Measurements from ENCODE around the gene KPNA2.
A peak's percentile ranks its signal among the peaks of the same experiment; 100 is the strongest.
"Not testable (repeated sequence)": the region's sequence is repeated elsewhere in the genome, so short reads cannot be mapped to it uniquely, and the experiment has no call there.

KPNA2 gene

DNA sequence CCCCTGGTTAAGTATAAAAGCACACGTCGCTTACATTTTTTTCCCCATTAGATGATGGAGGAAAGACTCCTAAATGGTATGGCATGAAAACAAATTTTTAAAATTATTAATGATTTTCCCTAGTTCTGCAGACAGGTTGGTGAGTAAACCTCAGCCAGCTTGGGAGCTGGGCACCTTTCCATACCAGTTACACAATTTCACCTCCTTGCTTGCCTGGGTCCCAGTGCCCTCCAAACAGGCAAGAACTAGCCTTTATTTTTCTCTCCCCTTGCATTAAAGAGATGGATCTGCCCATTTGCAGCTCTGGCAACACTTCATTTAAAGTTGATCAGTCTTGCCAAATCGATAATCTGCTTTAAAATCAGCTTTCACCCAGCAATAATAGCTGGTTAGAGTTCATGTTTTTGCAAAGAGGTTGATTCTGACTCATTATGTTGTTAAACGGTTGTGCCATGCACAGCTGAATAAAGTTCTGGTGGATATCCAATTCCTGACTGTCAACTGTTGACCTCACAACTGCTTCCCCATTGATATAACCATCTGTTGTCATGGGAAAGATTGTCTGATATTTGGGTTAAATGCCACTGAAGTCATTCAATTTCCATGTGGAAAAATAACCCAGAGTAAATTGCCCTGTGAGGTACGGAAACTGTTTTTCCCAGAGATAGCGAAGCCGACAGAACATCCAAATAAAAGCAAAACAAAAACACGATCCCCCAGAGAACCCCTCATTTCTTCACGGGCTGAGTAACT is 40.5 kb upstream of the KPNA2 start:
- peak overlapping the region; percentile 79 for H3K4me3 ChIP-seq (ENCODE audit: low read depth, low read length)
- TF ChIP-seq, protein P1, sequence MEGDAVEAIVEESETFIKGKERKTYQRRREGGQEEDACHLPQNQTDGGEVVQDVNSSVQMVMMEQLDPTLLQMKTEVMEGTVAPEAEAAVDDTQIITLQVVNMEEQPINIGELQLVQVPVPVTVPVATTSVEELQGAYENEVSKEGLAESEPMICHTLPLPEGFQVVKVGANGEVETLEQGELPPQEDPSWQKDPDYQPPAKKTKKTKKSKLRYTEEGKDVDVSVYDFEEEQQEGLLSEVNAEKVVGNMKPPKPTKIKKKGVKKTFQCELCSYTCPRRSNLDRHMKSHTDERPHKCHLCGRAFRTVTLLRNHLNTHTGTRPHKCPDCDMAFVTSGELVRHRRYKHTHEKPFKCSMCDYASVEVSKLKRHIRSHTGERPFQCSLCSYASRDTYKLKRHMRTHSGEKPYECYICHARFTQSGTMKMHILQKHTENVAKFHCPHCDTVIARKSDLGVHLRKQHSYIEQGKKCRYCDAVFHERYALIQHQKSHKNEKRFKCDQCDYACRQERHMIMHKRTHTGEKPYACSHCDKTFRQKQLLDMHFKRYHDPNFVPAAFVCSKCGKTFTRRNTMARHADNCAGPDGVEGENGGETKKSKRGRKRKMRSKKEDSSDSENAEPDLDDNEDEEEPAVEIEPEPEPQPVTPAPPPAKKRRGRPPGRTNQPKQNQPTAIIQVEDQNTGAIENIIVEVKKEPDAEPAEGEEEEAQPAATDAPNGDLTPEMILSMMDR (IDR thresholded peaks at IDR 0.05; ENCODE audit: low read depth, low read length): no peak
- H3K4me1 ChIP-seq: peaks cover 7% of the 10 kb centered on the region
- H3K36me3 ChIP-seq: no peaks in the 10 kb centered on the region
- H3K9me3 ChIP-seq: no peaks in the 10 kb centered on the region
- no peaks in the 10 kb centered on the region for H3K27me3 ChIP-seq
- no peak for DNase-seq

DNA sequence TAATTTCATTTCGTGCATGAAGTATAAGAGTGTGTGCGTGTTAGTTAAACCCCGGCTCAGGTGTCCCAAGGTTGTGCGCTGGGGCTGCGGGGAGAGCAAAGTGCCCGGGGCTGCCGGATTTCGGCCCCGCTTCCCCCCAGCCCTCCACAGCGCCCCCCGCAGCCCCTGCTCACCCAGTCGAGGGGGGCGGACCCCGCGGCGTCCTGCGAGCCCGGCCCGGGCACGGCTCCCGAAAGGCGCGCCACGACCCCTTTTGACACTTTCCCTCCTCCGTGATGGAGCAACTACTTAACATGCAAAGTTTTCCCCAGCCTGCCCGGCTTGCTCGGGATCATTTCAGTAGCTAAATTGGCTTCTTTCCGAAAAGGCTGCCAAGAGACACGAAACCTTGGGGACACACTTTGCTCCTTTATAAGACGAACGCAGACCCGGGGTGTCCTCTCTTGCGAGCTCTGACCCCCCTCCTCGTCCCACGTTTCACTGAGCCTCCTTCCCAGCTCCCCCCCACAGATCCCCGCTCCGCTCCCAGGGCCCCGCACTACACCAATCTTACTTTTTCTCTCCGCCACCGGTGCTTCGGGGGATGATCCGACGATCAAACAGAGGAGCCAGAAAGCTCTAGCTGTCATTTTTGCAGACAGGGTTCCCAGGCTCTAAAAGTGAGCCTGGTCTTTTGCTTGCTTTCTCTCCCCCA is 39.8 kb upstream of the KPNA2 start:
- H3K9me3 ChIP-seq: no peaks in the 10 kb centered on the region
- DNase-seq: peak; percentile 32
- no peaks in the 10 kb centered on the region for H3K36me3 ChIP-seq
- TF ChIP-seq, protein P1 (IDR thresholded peaks at IDR 0.05; ENCODE audit: low read depth, low read length): no peak
- no peaks in the 10 kb centered on the region for H3K27me3 ChIP-seq
- H3K4me3 ChIP-seq (ENCODE audit: low read depth, low read length): peak overlapping the region; percentile 79
- peaks cover 7% of the 10 kb centered on the region for H3K4me1 ChIP-seq

DNA sequence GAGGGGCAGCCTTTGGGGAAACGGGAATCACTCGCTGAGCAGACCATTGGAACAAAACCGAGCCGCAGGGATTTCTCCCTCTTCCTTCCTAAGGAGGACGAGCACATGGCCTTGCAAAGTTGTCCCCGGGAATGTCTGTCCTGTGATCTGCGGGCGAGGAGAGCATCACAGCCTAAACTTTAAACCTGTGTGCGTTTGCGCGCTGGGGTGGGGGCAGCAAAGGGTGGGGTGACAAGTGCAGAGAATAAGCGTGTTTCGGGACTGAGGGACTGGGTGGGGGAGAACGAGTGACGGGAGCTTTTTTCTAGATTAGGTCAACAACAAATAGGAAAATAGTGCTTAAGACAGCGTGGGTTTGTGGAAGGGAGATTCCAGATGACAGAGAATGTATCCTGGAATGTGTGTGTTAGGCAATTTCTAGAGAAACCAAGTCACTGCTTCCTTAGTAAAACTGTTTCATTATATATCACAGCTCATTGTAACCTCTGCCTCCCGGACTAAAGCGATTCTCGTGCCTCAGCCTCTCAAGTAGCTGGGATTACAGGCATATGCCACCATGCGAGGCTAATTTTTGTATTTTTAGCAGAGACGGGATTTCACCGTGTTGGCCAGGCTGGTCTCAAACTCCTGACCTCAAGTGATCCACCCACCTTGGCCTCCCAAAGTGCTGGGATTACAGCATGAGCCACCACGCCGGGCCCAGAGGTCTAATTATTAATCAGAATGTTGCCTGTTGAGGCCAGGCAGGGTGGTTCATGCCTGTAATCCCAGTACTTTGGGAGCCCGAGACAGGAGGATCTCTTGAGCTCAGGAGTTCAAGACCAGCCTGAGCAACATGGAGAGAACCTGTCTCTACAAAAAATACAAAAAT is 39.0 kb upstream of the KPNA2 start, which contains the start of gene C17orf58:
Gene C17orf58, minus strand, starts transcription at position 169 of the 871 bp plus-strand sequence. CDS start 271 bp downstream, outside the sequence.
- not testable (repeated sequence) for H3K9me3 ChIP-seq, H3K4me1 ChIP-seq, H3K36me3 ChIP-seq, H3K27me3 ChIP-seq, DNase-seq
- H3K4me3 ChIP-seq (ENCODE audit: low read depth, low read length): peak within 1 kb of the TSS; percentile 79

DNA sequence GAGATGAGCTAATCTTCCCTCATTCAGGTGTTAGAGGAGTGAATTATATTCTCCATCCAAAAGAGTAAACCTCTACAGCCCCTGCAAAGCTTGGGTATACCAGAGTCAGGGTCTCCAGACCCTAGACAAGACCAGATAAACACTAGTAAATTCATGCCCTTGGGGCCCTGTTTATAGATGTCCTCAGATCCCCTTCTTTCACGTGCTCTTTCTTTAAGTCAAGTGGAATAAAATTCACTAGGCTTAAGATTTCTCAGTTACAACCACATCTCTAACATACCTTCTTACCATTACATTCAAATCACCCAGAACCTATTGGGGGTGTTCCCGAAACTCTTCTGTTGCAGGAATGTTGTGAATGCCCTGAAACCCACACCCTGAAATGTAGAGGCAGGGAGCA is 37.1 kb upstream of the KPNA2 start:
- H3K4me3 ChIP-seq (ENCODE audit: low read depth, low read length): no peak overlapping the region
- TF ChIP-seq, protein P1 (IDR thresholded peaks at IDR 0.05; ENCODE audit: low read depth, low read length): no peak
- no peaks in the 10 kb centered on the region for H3K27me3 ChIP-seq

DNA sequence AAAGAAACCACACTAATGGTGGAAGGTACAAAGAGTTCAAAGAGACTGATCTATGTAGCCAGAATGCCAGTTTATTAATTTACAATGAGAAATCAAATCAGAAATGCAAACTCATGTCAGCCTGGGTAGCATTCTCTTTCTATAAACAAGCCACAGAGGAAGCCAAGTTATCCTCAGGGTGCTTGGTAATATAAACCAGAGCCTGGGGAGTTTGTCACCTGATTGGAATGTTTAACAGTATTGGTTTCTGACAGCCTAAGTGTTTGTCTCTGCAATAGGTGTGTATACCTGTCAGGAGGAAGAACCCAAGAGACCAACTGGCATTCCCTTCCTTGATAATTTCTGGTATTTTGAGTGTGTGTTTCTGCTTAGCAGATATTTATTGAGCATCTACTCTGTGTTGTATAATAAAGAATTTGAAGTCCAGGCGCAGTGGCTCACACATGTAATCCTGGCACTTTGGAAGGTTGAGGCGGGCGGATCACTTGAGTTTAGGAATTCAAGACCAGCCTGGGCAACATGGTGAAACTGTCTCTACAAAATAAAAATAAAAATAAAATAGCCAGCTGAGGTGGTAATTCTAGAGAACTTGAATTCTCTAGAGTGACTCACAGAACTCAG is 36.1 kb upstream of the KPNA2 start:
- H3K4me1 ChIP-seq: peaks cover 3% of the 10 kb centered on the region; the same call in 1 of the 2 replicates
- H3K4me3 ChIP-seq (ENCODE audit: low read depth, low read length): no peak overlapping the region
- H3K27me3 ChIP-seq: no peaks in the 10 kb centered on the region
- TF ChIP-seq, protein P1 (IDR thresholded peaks at IDR 0.05; ENCODE audit: low read depth, low read length): no peak
- no peaks in the 10 kb centered on the region for H3K36me3 ChIP-seq
- no peaks in the 10 kb centered on the region for H3K9me3 ChIP-seq
- DNase-seq: no peak

More for the DNA sequence above, 37.1 kb upstream of the KPNA2 start:
- no peak for DNase-seq
- Histone ChIP-seq H3K4me1 (peaks cover 3% of the 10 kb centered on the region; the same call in 1 of the 2 replicates), H3K9me3 (no peaks in the 10 kb centered on the region), H3K36me3 (no peaks in the 10 kb centered on the region)

DNA sequence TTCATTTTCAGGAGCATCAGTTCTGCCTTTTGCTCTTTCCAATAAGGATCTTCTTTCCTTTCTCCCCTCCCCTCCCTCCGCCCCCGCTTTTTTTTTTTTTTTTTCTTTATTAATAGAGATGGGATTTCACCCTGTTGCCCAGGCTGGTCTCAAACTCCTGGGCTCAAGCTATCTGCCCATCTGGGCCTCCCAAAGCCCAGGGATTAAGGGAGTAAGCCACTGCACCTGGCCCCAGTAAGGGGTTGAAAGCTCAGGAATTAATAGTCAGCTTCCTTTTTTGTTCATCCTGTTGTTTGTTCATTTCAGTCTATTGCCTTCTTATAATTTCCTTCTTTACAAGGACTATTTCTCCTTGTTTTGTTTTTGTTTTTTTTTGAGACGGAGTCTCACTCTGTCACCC is 31.3 kb upstream of the KPNA2 start:
- Histone ChIP-seq H3K4me1 (no peaks in the 10 kb centered on the region), H3K27me3 (no peaks in the 10 kb centered on the region), H3K9me3 (no peaks in the 10 kb centered on the region), H3K4me3 (ENCODE audit: low read depth, low read length) (no peak overlapping the region), H3K36me3 (no peaks in the 10 kb centered on the region)
- TF ChIP-seq, protein P1 (IDR thresholded peaks at IDR 0.05; ENCODE audit: low read depth, low read length): no peak
- DNase-seq: no peak
